T-helper 1 cell treated with Interleukin-12 subunit alpha and Interleukin-12 subunit beta and Interleukin-4 antibody, amounts not matched to agents 30 μg/mL and 1 μg/mL, for 36 hours (primary cell): ENCODE results near the gene RHEBL1.

ENCODE experiments used
- H3K27ac Mint-ChIP-seq: one replicate; pipeline ENCODE4 v1.8.0; 2021; ENCODE audit warnings: mild to moderate bottlenecking, mixed read lengths
- H3K27me3 Mint-ChIP-seq: one replicate; pipeline ENCODE4 v1.8.0; 2021; ENCODE audit warnings: low read depth, mixed read lengths
- H3K36me3 Mint-ChIP-seq: one replicate; pipeline ENCODE4 v1.8.0; 2021; ENCODE audit warnings: low read depth, mixed read lengths
- H3K4me1 Mint-ChIP-seq: one replicate; pipeline ENCODE4 v1.8.0; 2021; ENCODE audit warnings: low read depth, mixed read lengths
- H3K4me3 Mint-ChIP-seq: one replicate; pipeline ENCODE4 v1.8.0; 2021; ENCODE audit warnings: mild to moderate bottlenecking, moderate library complexity, mixed read lengths
- H3K9me3 Mint-ChIP-seq: one replicate; pipeline ENCODE4 v1.8.0; 2021; ENCODE audit warnings: mixed read lengths

Gene RHEBL1

DNA sequence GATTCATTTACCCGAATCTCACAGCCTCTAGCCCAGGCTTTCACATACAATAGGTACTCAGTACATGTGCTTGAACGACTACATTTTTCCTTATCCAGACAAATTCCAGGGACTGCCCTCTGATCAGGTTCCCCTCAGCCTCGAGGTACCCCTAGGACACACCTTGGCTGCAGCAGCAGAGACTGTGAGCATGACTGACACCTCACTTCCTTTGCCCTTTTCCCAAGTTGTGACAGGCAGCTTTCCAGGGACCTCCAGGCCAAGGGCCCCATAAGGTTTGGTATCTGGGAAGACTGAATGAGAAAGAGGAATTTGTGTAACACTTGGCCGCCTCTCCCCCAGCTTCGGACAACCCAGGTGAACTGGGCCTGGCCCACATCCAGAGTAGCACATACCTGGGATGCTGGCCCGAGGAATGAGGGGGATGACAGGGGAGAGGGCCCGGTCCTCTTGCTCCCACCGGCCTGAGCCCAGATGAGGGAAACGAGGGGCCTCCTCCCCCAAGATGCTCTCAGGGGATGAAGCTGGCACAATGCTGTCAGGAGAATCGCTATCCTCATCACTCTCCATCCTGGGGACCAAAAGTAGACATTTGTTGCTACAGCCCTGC is 41.0 kb downstream of the RHEBL1 start:
- H3K4me1 Mint-ChIP-seq = no peaks in the 10 kb centered on the region
- no peaks in the 10 kb centered on the region for H3K9me3 Mint-ChIP-seq
- H3K27ac Mint-ChIP-seq = no peak overlapping the region
- H3K36me3 Mint-ChIP-seq = peaks cover 32% of the 10 kb centered on the region
- no peaks in the 10 kb centered on the region for H3K27me3 Mint-ChIP-seq
- H3K4me3 Mint-ChIP-seq = no peak overlapping the region

DNA sequence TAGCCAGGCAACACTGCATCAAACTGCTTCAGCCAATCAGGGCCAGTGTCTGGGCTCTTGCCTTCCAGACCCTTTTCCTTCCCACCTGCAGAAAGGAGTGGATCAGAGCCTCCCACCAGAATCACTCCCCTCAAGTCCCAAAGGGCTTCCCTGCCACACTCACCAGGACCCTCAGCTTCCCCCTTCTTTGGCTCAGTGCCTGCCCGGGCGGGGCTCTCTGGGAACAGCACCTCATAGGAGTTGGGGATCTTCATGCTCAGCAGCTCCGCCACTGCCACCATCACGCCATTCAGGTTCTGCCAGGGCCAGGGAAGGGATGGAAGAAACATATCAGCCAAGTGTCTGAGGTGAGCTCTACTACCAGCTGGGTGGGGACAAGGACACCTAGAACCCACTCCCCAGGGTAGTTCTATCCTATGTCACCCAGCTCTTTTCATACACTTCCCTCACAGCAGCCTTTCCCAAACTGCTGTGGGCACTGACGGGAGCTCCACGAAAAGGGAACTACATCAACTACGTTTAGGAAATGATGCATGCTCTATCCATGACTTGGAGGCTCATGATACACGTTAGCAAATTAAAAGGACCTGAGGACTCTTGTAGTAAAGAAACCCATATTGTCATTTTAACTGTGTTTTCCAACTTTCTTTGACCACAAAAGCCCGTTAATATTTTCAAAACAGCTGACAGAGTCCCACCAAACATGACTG is 41.8 kb downstream of the RHEBL1 start:
- no peaks in the 10 kb centered on the region for H3K9me3 Mint-ChIP-seq
- no peak overlapping the region for H3K27ac Mint-ChIP-seq
- H3K4me3 Mint-ChIP-seq = no peak overlapping the region
- peaks cover 37% of the 10 kb centered on the region for H3K36me3 Mint-ChIP-seq
- no peaks in the 10 kb centered on the region for H3K4me1 Mint-ChIP-seq
- H3K27me3 Mint-ChIP-seq = no peaks in the 10 kb centered on the region

DNA sequence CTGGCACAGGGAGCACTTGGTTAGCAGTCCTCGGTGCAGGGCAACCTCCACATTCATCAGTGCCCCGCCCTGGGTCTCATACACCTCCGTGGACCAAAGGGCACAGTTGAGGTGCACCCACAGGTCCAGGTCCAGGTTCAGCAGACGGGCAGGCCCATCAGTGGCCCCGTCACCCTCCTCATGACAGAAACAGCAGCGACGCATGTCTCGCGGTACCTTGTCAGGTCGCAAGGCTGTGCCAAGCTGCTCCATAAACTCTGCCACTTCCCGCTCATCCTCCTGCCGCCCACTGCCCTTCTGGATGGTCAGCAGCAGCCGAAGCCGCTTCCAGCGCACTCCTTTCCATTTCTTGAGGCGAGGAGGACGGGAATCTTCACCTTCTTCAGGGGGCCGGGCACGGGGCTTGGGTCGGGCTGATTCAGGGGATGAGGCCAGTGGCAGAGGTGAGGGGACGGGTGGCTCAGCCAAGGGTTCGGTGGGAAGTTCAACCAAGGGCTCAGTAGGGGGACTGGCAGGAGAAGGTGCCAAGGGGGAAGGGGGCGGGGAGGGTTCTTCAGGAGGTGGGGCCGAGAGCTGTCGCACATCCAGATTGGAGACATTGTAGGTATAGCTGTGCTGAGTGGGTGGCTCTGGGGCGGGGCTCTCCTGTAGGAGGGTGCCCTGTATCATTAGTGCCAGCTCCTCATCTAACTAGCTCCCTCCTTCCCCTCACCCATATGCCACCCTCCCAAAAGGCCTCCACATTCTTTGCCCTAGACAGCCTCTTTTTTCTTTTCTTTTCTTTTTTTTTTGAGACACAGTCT is 42.9 kb downstream of the RHEBL1 start:
- Mint-ChIP-seq H3K9me3 (no peaks in the 10 kb centered on the region), H3K36me3 (peaks cover 42% of the 10 kb centered on the region), H3K27ac (no peak overlapping the region), H3K4me1 (no peaks in the 10 kb centered on the region), H3K27me3 (no peaks in the 10 kb centered on the region), H3K4me3 (no peak overlapping the region)

DNA sequence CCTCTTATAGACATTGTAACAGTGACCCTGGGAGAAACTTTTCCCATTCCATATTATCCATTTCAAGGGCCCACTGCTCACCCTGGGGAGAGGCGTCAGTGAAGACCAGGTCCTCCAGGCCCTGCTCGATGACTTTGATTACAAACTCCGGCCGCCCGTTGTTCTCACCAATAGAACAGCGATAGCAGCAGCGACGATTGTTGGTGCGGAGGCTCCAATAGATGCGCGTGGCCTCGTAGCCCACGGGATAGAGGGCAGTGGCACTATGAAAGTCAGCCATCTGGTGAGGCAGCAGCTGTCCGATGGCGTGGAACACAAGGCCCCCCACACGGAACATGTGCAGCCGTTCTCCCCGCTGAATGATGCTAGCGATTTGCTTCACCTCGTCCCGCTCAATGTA is 43.7 kb downstream of the RHEBL1 start:
- Mint-ChIP-seq H3K36me3 (peaks cover 43% of the 10 kb centered on the region), H3K27me3 (no peaks in the 10 kb centered on the region), H3K4me3 (no peak overlapping the region), H3K4me1 (no peaks in the 10 kb centered on the region), H3K27ac (no peak overlapping the region), H3K9me3 (no peaks in the 10 kb centered on the region)

DNA sequence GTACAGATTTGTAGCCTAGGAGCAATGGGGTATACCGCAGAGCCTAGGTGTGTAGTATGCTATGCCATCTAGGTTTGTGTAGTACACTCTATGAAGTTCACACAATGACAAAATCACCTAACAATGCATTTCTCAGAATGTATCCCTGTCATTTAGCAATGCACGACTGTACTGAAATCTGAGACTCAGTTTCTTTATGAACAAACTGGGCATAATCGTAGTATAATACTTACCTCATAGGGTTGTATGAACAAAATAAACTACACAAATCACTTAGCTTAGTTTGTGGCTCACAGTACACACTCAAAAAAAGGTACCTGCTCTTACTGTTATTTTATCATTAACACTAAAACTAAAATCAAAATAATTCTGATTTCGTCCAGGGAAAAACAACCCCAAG is 44.3 kb downstream of the RHEBL1 start:
- Mint-ChIP-seq H3K4me3 (no peak overlapping the region), H3K27me3 (no peaks in the 10 kb centered on the region), H3K4me1 (no peaks in the 10 kb centered on the region), H3K9me3 (no peaks in the 10 kb centered on the region), H3K36me3 (peaks cover 47% of the 10 kb centered on the region), H3K27ac (no peak overlapping the region)

DNA sequence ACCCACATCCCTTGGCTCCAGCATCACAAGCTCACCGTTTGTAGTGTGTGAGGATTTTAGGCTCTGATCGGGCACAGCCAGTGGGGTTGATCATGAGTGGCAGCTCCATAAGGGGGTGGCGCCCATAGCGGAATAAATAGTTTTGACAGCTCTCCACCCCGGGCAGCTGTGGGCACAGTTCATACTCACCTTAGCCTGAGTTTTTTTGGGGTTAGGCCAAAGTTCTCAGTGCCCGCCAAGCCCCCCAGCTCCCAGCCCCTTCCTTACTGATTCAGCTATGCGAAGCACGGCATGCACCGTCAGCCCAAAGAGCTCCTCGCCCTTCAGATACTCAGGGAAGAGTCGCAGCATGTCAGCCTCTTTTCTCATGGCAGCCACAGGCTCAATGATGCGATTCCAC is 45.2 kb downstream of the RHEBL1 start:
- H3K9me3 Mint-ChIP-seq = no peaks in the 10 kb centered on the region
- H3K4me3 Mint-ChIP-seq = no peak overlapping the region
- H3K27ac Mint-ChIP-seq = no peak overlapping the region
- peaks cover 5% of the 10 kb centered on the region for H3K4me1 Mint-ChIP-seq
- H3K27me3 Mint-ChIP-seq = no peaks in the 10 kb centered on the region
- peaks cover 45% of the 10 kb centered on the region for H3K36me3 Mint-ChIP-seq

DNA sequence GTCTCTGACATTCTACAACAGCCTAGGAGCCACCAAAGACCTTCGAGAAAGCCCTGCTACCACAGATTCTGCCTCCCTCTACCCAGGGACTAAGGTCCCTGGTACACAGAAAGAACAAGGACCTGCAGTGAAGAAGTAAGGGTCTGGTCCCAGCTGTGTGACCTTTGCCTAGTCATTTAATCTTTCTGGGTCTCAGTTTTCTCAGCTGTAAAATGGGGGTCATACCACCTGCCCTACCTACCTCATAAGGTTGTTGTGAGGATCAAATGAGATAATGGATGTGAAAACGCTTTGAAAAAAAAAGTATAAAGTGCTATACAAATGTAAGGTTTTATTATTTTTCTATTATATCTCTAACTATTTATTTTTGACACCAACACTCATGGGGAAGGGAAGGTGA is 46.0 kb downstream of the RHEBL1 start:
- Mint-ChIP-seq H3K27me3 (no peaks in the 10 kb centered on the region), H3K27ac (no peak overlapping the region), H3K36me3 (peaks cover 47% of the 10 kb centered on the region), H3K4me1 (peaks cover 11% of the 10 kb centered on the region), H3K4me3 (no peak overlapping the region), H3K9me3 (no peaks in the 10 kb centered on the region)

DNA sequence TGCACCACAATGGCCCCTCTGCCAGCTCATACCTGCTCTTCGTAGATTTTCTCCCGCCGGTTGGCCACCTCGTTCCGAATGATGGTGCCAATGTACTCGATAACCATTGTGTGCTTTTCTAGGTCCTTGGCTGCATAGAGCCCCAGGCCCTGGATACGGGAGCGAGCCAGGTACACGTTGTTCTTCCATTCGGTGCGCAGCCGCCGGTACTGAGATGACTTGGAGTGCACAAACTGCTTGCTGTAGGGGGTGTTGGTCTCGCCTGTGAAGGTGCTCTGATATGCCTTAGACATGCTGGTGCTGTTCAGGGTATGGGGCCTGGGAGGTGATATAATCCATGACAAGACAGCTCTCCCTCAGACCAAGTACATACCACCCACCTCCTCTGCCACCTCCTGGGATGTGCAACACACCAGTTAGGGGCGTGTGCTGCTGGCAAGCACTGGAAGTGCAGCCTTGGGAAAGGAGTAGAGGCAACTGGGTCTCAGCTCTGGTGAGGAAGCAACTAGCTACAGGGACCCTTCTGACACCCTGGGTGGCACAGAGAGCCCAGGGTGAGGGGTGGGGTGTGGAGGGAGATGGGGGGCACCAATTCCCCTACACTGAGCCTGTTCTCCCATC is 47.1 kb downstream of the RHEBL1 start:
- Mint-ChIP-seq H3K9me3 (no peaks in the 10 kb centered on the region), H3K27ac (peak overlapping the region; percentile 57), H3K27me3 (no peaks in the 10 kb centered on the region), H3K4me1 (peaks cover 16% of the 10 kb centered on the region), H3K4me3 (no peak overlapping the region), H3K36me3 (peaks cover 42% of the 10 kb centered on the region)

DNA sequence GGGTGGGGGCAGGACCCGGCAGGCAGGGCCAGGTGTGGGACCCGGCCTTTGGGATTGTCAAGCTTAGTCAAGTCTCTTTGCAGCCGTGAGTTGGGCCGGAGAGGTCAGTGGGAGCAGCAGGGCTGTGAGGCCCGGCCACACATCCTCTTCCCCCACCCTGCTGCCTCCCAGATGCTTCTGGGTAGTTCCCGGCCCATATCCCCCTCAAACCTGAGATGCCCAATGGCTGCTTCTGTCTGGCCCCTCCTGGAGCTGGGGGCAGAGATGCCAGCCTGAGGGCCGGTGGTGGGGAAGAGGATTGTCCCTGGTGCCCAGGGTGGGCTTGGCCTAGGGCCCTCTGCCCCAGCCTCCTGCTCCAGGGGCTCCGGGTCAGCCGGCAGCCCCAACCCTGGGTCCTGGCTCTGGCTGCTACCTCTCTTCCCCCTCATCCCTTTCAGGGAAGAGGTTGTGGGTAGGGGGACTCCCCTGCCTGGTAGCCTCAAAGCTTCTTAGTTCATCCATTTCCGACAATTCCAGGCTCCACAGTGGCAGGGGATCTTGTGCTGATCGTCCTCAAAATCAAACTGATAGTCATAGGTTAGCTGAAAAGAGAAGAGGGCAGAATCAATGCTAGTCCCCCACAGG is 48.4 kb downstream of the RHEBL1 start:
- Mint-ChIP-seq H3K4me3 (no peak overlapping the region), H3K36me3 (peaks cover 45% of the 10 kb centered on the region), H3K27me3 (no peaks in the 10 kb centered on the region), H3K27ac (no peak overlapping the region), H3K9me3 (no peaks in the 10 kb centered on the region), H3K4me1 (peaks cover 27% of the 10 kb centered on the region)

DNA sequence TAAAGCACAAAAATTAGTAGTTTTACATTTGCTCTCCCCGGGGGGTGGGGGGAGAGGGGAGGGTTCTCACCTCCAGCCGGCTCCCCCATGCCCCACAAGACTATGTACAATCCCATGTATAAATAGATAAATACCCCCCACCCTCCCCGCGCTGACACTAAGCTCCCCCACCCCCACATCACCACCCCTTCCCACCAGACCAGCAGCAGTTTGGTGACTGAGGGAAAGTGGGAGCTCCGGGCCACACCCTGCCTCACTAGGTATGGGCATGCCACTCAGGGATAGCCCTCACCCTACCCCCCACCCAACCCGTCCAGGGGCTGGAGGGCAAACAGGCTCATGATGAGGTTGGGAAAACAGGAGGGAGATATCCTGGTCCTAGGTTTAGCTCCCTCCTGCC is 49.3 kb downstream of the RHEBL1 start:
- peaks cover 34% of the 10 kb centered on the region for H3K4me1 Mint-ChIP-seq
- H3K36me3 Mint-ChIP-seq = peaks cover 40% of the 10 kb centered on the region
- H3K4me3 Mint-ChIP-seq = no peak overlapping the region
- H3K9me3 Mint-ChIP-seq = no peaks in the 10 kb centered on the region
- H3K27ac Mint-ChIP-seq = no peak overlapping the region
- no peaks in the 10 kb centered on the region for H3K27me3 Mint-ChIP-seq

DNA sequence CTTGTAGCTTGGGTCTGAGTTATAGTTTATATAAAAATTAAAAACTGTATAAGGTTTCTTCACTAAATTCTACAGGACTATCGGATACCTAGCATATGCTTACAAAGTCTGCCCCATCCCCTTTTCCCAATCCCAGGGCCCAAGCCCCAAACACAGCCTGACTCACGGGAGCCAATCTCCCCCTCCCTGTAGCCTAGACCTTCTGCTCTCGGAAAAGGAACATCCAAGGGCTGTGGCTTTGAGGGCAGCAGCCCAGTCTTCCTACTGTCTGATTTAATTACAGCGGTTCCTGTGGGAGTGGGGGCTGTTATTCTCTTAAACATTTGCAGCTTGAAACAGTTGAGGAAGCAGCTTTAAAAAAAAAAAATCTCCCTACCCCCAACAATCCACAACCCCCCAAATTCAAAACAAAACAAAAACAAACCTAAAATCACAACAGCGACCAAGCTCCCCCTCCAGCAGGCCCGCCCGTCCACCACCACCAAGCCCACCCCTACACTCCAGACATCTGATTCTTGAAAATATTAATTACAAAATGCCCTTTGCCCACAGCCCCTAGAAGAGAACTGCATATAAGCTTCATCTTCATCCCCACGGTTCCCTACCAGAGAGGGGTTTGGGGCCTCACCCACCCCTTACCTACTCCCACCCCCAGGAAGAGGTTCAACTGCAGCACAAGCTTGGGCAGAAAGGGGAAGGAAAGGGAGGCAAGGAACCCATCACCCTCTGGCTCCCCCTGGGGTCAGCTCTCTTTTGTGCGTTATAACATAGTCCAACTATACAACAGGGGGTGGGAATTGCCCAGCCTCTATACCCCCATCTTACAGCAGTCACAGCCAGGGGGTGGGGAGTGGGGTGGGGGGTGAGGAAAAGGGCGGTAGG is 50.1 kb downstream of the RHEBL1 start:
- H3K4me3 Mint-ChIP-seq = peak overlapping the region; percentile 92
- H3K4me1 Mint-ChIP-seq = peaks cover 38% of the 10 kb centered on the region
- peak overlapping the region; percentile 99 for H3K27ac Mint-ChIP-seq
- no peaks in the 10 kb centered on the region for H3K9me3 Mint-ChIP-seq
- H3K27me3 Mint-ChIP-seq = no peaks in the 10 kb centered on the region
- peaks cover 36% of the 10 kb centered on the region for H3K36me3 Mint-ChIP-seq

DNA sequence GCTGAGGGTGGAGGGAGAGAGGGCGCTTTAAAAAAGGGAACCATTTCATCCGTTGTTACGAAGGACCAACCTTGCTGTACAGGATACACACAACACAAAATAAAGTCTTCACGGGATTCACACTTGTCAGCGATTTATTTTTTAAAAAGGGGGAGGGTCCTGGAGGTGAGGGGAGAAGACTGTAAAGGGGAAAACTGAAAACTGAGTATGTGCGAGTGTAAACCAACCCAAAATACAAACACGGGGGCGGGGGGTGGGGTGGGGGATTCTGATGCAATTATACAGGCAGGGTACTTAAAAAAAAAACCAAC is 50.7 kb downstream of the RHEBL1 start:
- Mint-ChIP-seq H3K36me3 (peaks cover 35% of the 10 kb centered on the region), H3K4me1 (peaks cover 38% of the 10 kb centered on the region), H3K27ac (peak overlapping the region; percentile 99), H3K9me3 (no peaks in the 10 kb centered on the region), H3K4me3 (peak overlapping the region; percentile 92), H3K27me3 (no peaks in the 10 kb centered on the region)

DNA sequence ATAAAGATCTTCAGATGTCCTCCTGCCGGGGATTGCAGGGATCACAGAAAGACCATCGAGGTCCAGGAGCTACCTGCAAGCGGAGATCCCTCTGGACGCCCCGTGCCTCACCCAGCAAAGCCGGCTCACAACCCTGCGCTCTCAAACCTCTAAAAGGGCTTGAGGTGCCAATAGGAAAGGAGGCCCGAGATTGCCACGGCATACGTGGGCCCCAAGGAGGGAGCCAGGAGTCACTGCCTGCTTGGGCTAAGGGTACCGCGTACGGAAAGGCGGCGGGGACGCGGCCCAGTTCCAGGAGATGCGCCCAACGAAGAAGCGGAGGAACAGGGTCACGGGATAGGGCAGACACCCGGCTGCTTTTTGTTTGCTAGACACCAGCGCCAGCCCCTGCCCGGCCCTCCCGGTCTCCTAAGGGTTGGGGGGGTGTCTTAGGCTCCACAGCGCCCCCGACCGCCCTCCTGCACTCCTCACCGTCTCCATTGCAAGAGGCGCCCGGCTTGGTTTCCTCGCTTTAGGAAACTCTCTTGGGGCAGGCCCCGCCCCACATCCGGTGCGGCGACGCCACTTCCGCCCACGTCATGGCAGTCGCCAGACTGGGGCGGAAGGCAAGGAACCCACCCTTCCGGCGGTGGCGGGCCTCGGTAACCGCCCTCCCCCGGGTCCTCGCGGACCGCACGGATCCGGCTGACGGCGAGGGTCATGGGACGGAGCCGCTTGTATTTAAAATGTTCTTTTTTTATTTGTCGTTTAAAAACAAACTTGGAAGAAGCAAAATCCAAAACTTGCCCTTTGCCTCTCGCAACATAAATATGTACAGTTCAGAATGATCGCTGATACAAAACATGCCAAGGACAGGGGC is 51.3 kb downstream of the RHEBL1 start, which contains the start of gene PRKAG1:
PRKAG1 (minus strand) TSS at position 516 of the 859 bp plus-strand sequence; CDS start at position 480, 36 bp downstream.
- peak within 1 kb of the TSS; percentile 92 for H3K4me3 Mint-ChIP-seq
- H3K9me3 Mint-ChIP-seq = no peaks in the 10 kb centered on the region
- peak within 1 kb of the TSS; percentile 99 for H3K27ac Mint-ChIP-seq
- no peaks in the 10 kb centered on the region for H3K27me3 Mint-ChIP-seq
- H3K4me1 Mint-ChIP-seq = peaks cover 38% of the 10 kb centered on the region
- H3K36me3 Mint-ChIP-seq = peaks cover 34% of the 10 kb centered on the region
